ENCODE results near the gene TRNT1. TPM values are rescaled to one million over a fixed set of nuclear protein-coding genes. Genes with fewer than 3 reads are reported as not detected.

The TRNT1 gene
- total RNA-seq, 1 experiment from 2014 or later = 35.6 TPM

GRCh38 chr3:3134750-3135448 lies 8.2 kb downstream of the TRNT1 start:
- Mint-ChIP-seq H3K27me3 (ENCODE audit: unreplicated experiment) (no peaks in the 10 kb centered on the region), H3K27ac (ENCODE audit: unreplicated experiment) (no peak overlapping the region), H3K36me3 (ENCODE audit: insufficient read depth, unreplicated experiment) (peaks cover 29% of the 10 kb centered on the region), H3K4me1 (ENCODE audit: low read depth, unreplicated experiment) (peaks cover 11% of the 10 kb centered on the region), H3K9me3 (ENCODE audit: low read depth, unreplicated experiment) (no peaks in the 10 kb centered on the region), H3K4me3 (ENCODE audit: low read depth, unreplicated experiment) (no peak overlapping the region)
- BruUV-seq (replicated peaks) = no TSS peak
- intact Hi-C loops (cut with micrococcal nuclease; ENCODE audit: unreplicated experiment) = no loop called here
- TF ChIP-seq CTCF (IDR thresholded peaks at IDR 0.05; ENCODE audit: unreplicated experiment) = no peak
- DNase-seq = no peak
- CTCF ChIA-PET = no interaction called here

- no peak for TF ChIP-seq CTCF (IDR thresholded peaks at IDR 0.05; ENCODE audit: unreplicated experiment)
- CTCF ChIA-PET = no interaction called here
- H3K9me3 Mint-ChIP-seq (ENCODE audit: low read depth, unreplicated experiment) = no peaks in the 10 kb centered on the region
- DNase-seq = no peak
- H3K27me3 Mint-ChIP-seq (ENCODE audit: unreplicated experiment) = no peaks in the 10 kb centered on the region
- H3K4me1 Mint-ChIP-seq (ENCODE audit: low read depth, unreplicated experiment) = peaks cover 11% of the 10 kb centered on the region
- intact Hi-C loops (cut with micrococcal nuclease; ENCODE audit: unreplicated experiment) = no loop called here
- BruUV-seq (replicated peaks) = no TSS peak
- H3K4me3 Mint-ChIP-seq (ENCODE audit: low read depth, unreplicated experiment) = no peak overlapping the region
- H3K36me3 Mint-ChIP-seq (ENCODE audit: insufficient read depth, unreplicated experiment) = peaks cover 24% of the 10 kb centered on the region
- no peak overlapping the region for H3K27ac Mint-ChIP-seq (ENCODE audit: unreplicated experiment)
Measured at GRCh38 chr3:3137526-3137925, 10.8 kb downstream of the TRNT1 start.

GRCh38 chr3:3141939-3142338 lies 15.2 kb downstream of the TRNT1 start:
- H3K27ac Mint-ChIP-seq (ENCODE audit: unreplicated experiment) = no peak overlapping the region
- DNase-seq = no peak
- no TSS peak for BruUV-seq (replicated peaks)
- no peaks in the 10 kb centered on the region for H3K9me3 Mint-ChIP-seq (ENCODE audit: low read depth, unreplicated experiment)
- intact Hi-C loops (cut with micrococcal nuclease; ENCODE audit: unreplicated experiment) = loop anchor here (10.0 kb wide), 1 partner anchor 1903 kb away; no protein-coding TSS in a partner anchor
- no peaks in the 10 kb centered on the region for H3K4me1 Mint-ChIP-seq (ENCODE audit: low read depth, unreplicated experiment)
- CTCF ChIA-PET = no interaction called here
- peaks cover 40% of the 10 kb centered on the region for H3K36me3 Mint-ChIP-seq (ENCODE audit: insufficient read depth, unreplicated experiment)
- H3K4me3 Mint-ChIP-seq (ENCODE audit: low read depth, unreplicated experiment) = no peak overlapping the region
- H3K27me3 Mint-ChIP-seq (ENCODE audit: unreplicated experiment) = no peaks in the 10 kb centered on the region
- no peak for TF ChIP-seq CTCF (IDR thresholded peaks at IDR 0.05; ENCODE audit: unreplicated experiment)

- BruUV-seq (replicated peaks) = no TSS peak
- no peak overlapping the region for H3K27ac Mint-ChIP-seq (ENCODE audit: unreplicated experiment)
- CTCF ChIA-PET = no interaction called here
Measured at GRCh38 chr3:3145831-3146230, 19.1 kb downstream of the TRNT1 start.

More at GRCh38 chr3:3145831-3146230, 19.1 kb downstream of the TRNT1 start:
- Mint-ChIP-seq H3K4me3 (ENCODE audit: low read depth, unreplicated experiment) (no peak overlapping the region), H3K4me1 (ENCODE audit: low read depth, unreplicated experiment) (no peaks in the 10 kb centered on the region), H3K9me3 (ENCODE audit: low read depth, unreplicated experiment) (no peaks in the 10 kb centered on the region), H3K27me3 (ENCODE audit: unreplicated experiment) (no peaks in the 10 kb centered on the region), H3K36me3 (ENCODE audit: insufficient read depth, unreplicated experiment) (peaks cover 40% of the 10 kb centered on the region)
- no peak for TF ChIP-seq CTCF (IDR thresholded peaks at IDR 0.05; ENCODE audit: unreplicated experiment)
- intact Hi-C loops (cut with micrococcal nuclease; ENCODE audit: unreplicated experiment) = loop anchor here (10.0 kb wide), 1 partner anchor 1899 kb away; no protein-coding TSS in a partner anchor
- no peak for DNase-seq

All from Calu3 (cell line).